H9 (cell line): ENCODE measurements around the gene ERCC6L2. TPM values are rescaled to one million over a fixed set of nuclear protein-coding genes. Genes with fewer than 3 reads are reported as not detected.

Experiments
- DNase-seq: peaks from one replicate; pipeline ENCODE4 v3.0.0-alpha.2; 2017
- H2AFZ ChIP-seq: one replicate; pipeline ENCODE4 v1.6.1; 2013; ENCODE audit warnings: mild to moderate bottlenecking, low read length, control low read depth, moderate library complexity
- H2AK5ac ChIP-seq: 2 replicates; pipeline ENCODE4 v1.6.1; 2013; ENCODE audit warnings: low read length, control low read depth, mixed read lengths; ENCODE audit not compliant: insufficient read length
- H2BK120ac ChIP-seq: one replicate; pipeline ENCODE4 v1.6.1; 2013; ENCODE audit warnings: low read depth, mild to moderate bottlenecking, low read length, control low read depth, inconsistent platforms; ENCODE audit not compliant: poor library complexity, severe bottlenecking
- H2BK12ac ChIP-seq: 2 replicates; pipeline ENCODE4 v1.6.1; 2013; ENCODE audit warnings: low read length, control low read depth, mixed read lengths, low read depth; ENCODE audit not compliant: insufficient read length
- H2BK15ac ChIP-seq: 2 replicates; pipeline ENCODE4 v1.6.1; 2013; ENCODE audit warnings: low read depth, low read length, control low read depth
- H2BK20ac ChIP-seq: one replicate; pipeline ENCODE4 v1.6.1; 2013; ENCODE audit warnings: low read depth, mild to moderate bottlenecking, low read length, control low read depth, inconsistent platforms; ENCODE audit not compliant: poor library complexity, severe bottlenecking
- H2BK5ac ChIP-seq: 2 replicates; pipeline ENCODE4 v1.6.1; 2013; ENCODE audit warnings: low read length, control low read depth, mixed read lengths; ENCODE audit not compliant: insufficient read length
- H3K14ac ChIP-seq: 2 replicates; pipeline ENCODE4 v1.6.1; 2013; ENCODE audit warnings: low read length, control low read depth; ENCODE audit not compliant: insufficient read depth
- H3K18ac ChIP-seq: 2 replicates; pipeline ENCODE4 v1.6.1; 2013; ENCODE audit warnings: low read depth, mild to moderate bottlenecking, mixed read lengths, low read length, control low read depth; ENCODE audit not compliant: insufficient read length
- H3K23ac ChIP-seq: 2 replicates; pipeline ENCODE4 v1.6.1; 2013; ENCODE audit warnings: low read length, control low read depth, mixed read lengths, low read depth; ENCODE audit not compliant: insufficient read length
- H3K23me2 ChIP-seq: 2 replicates; pipeline ENCODE4 v1.6.1; 2013; ENCODE audit warnings: low read depth, mild to moderate bottlenecking, mixed read lengths, low read length, control low read depth; ENCODE audit not compliant: insufficient read length, poor library complexity, severe bottlenecking
- H3K27ac ChIP-seq: 2 replicates; pipeline ENCODE4 v1.5.1; 2013; ENCODE audit warnings: low read length, control low read depth, mixed read lengths, low read depth; ENCODE audit not compliant: insufficient read length
- H3K27me3 ChIP-seq: 2 replicates; pipeline ENCODE4 v1.6.1; 2013; ENCODE audit warnings: low read length, control low read depth, inconsistent platforms; ENCODE audit not compliant: insufficient read depth
- H3K4ac ChIP-seq: 2 replicates; pipeline ENCODE4 v1.6.1; 2013; ENCODE audit warnings: low read depth, mild to moderate bottlenecking, control low read depth, inconsistent platforms, low read length, moderate library complexity
- H3K4me1 ChIP-seq: 2 replicates; pipeline ENCODE4 v1.6.1; 2013; ENCODE audit warnings: low read length, control low read depth, inconsistent platforms; ENCODE audit not compliant: insufficient read depth
- H3K4me2 ChIP-seq: 2 replicates; pipeline ENCODE4 v1.6.1; 2013; ENCODE audit warnings: low read length, control low read depth, mixed read lengths; ENCODE audit not compliant: insufficient read length, insufficient read depth
- H3K56ac ChIP-seq: 2 replicates; pipeline ENCODE4 v1.6.1; 2013; ENCODE audit warnings: low read depth, mild to moderate bottlenecking, mixed read lengths, low read length, control low read depth; ENCODE audit not compliant: insufficient read length
- H3K79me1 ChIP-seq: 2 replicates; pipeline ENCODE4 v1.6.1; 2013; ENCODE audit warnings: low read depth, mild to moderate bottlenecking, moderate library complexity, low read length, control low read depth, inconsistent platforms; ENCODE audit not compliant: insufficient read depth, poor library complexity, severe bottlenecking
- H3K79me2 ChIP-seq: 2 replicates; pipeline ENCODE4 v1.6.1; 2013; ENCODE audit warnings: low read length, control low read depth, inconsistent platforms; ENCODE audit not compliant: insufficient read depth
- H3K9ac ChIP-seq: 2 replicates; pipeline ENCODE4 v1.6.1; 2013; ENCODE audit warnings: low read length, control low read depth, mixed read lengths; ENCODE audit not compliant: insufficient read length; ENCODE audit errors: extremely low read depth
- H3K9me3 ChIP-seq: one replicate; pipeline ENCODE4 v1.6.1; 2013; ENCODE audit warnings: low read depth, low read length, inconsistent platforms; ENCODE audit not compliant: control insufficient read depth
- H3T11ph ChIP-seq: one replicate; pipeline ENCODE4 v1.6.1; 2013; ENCODE audit warnings: mild to moderate bottlenecking, low read length, control low read depth, inconsistent platforms
- H4K20me1 ChIP-seq: one replicate; pipeline ENCODE4 v1.6.1; 2013; ENCODE audit not compliant: control insufficient read depth, insufficient read length, insufficient read depth
- H4K5ac ChIP-seq: 2 replicates; pipeline ENCODE4 v1.6.1; 2013; ENCODE audit warnings: low read depth, mild to moderate bottlenecking, mixed read lengths, low read length, control low read depth; ENCODE audit not compliant: insufficient read length
- H4K8ac ChIP-seq: replicated peaks from 2 replicates; pipeline ENCODE4 v1.6.1; 2013; ENCODE audit warnings: low read length, control low read depth, mixed read lengths, low read depth; ENCODE audit not compliant: insufficient read length
- H4K91ac ChIP-seq: 2 replicates; pipeline ENCODE4 v1.6.1; 2013; ENCODE audit warnings: low read depth, mild to moderate bottlenecking, moderate library complexity, mixed read lengths, low read length, control low read depth; ENCODE audit not compliant: insufficient read length
- H3K27ac Mint-ChIP-seq, 3 experiments: 2 replicates in 2 of 3; 3 replicates in 1 of 3; pipeline ENCODE4 v1.8.0; 2020 to 2021; ENCODE audit warnings: mixed read lengths in 3 of 3, mild to moderate bottlenecking in 1 of 3, moderate library complexity in 1 of 3
- H3K27me3 Mint-ChIP-seq: 2 replicates; pipeline ENCODE4 v1.8.0; 2021; ENCODE audit warnings: low read depth, mild to moderate bottlenecking, moderate library complexity, mixed read lengths
- H3K36me3 Mint-ChIP-seq, 3 experiments: 2 replicates in 2 of 3; 3 replicates in 1 of 3; pipeline ENCODE4 v1.8.0; 2020 to 2021; ENCODE audit warnings: low read depth in 3 of 3, mixed read lengths in 3 of 3; ENCODE audit not compliant: insufficient read depth in 1 of 3
- H3K4me1 Mint-ChIP-seq, 2 experiments: 2 replicates each; pipeline ENCODE4 v1.8.0; 2020; ENCODE audit warnings: mixed read lengths in 2 of 2
- H3K4me3 Mint-ChIP-seq, 2 experiments: 2 replicates in 1 of 2; 3 replicates in 1 of 2; pipeline ENCODE4 v1.8.0; 2020 to 2021; ENCODE audit warnings: mild to moderate bottlenecking in 2 of 2, mixed read lengths in 2 of 2, moderate library complexity in 1 of 2
- H3K9me3 Mint-ChIP-seq, 2 experiments: 2 replicates in 1 of 2; 3 replicates in 1 of 2; pipeline ENCODE4 v1.8.0; 2020; ENCODE audit warnings: mild to moderate bottlenecking in 2 of 2, mixed read lengths in 2 of 2, moderate library complexity in 1 of 2
- CTCF ChIP-seq: fragments of 200-600 bp; sonication (generic); conservative IDR thresholded peaks from 3 replicates; pipeline ENCODE4 v1.8.0; 2021; ENCODE audit warnings: antibody characterized with exemption, mild to moderate bottlenecking
- WGBS: extraction: QIAGEN DNeasy Blood & Tissue Kit; methylation state at CpG from one replicate; pipeline ENCODE4 v1.1.7; 2013; ENCODE audit warnings: missing lambda C conversion rate, low lambda C conversion rate, mixed read lengths; ENCODE audit not compliant: insufficient read length; ENCODE audit errors: extremely low coverage; 5-methylcytosine and 5-hydroxymethylcytosine counted together
- total RNA-seq: library from RNA; stranded (reverse); gene quantifications from 2 replicates; pipeline ENCODE4 v1.2.1, GENCODE V29; 2021

The ERCC6L2 gene
- total RNA-seq, 1 experiment from 2014 or later, result 57.7 TPM

GRCh38 chr9:96014078-96014477 is 138.6 kb downstream of the ERCC6L2 start:
- H2AK5ac ChIP-seq, result no peak overlapping the region
- no peak overlapping the region for H4K8ac ChIP-seq

More at GRCh38 chr9:96014078-96014477, 138.6 kb downstream of the ERCC6L2 start:
- no peak overlapping the region for H3K56ac ChIP-seq
- H3K27me3 ChIP-seq, result no peaks in the 10 kb centered on the region
- no peak overlapping the region for H4K5ac ChIP-seq
- H3K4me1 ChIP-seq, result no peaks in the 10 kb centered on the region
- H2BK15ac ChIP-seq, result no peak overlapping the region
- H3K4me3 Mint-ChIP-seq, result no peak overlapping the region
- no peak overlapping the region for H3K14ac ChIP-seq
- no peak overlapping the region for H2BK20ac ChIP-seq
- no peak overlapping the region for H3K23ac ChIP-seq
- no peaks in the 10 kb centered on the region for H3K79me2 ChIP-seq
- no peaks in the 10 kb centered on the region for H3K79me1 ChIP-seq
- no peak overlapping the region for H2BK12ac ChIP-seq
- no peaks in the 10 kb centered on the region for H3K9me3 Mint-ChIP-seq
- H3K18ac ChIP-seq, result no peak overlapping the region
- no peak overlapping the region for H2BK120ac ChIP-seq
- no peaks in the 10 kb centered on the region for H3K9me3 ChIP-seq
- no peak overlapping the region for H2BK5ac ChIP-seq
- H3K4me1 Mint-ChIP-seq, result no peaks in the 10 kb centered on the region
- no peak overlapping the region for H2AFZ ChIP-seq
- no peak overlapping the region for H3K27ac ChIP-seq
- H3K4ac ChIP-seq, result no peak overlapping the region
- no CpG with 5 or more reads among the region's 6 CpGs for WGBS
- H3K27me3 Mint-ChIP-seq, result peaks cover 8% of the 10 kb centered on the region
- H4K91ac ChIP-seq, result no peak overlapping the region
- no peaks in the 10 kb centered on the region for H3K23me2 ChIP-seq
- H3T11ph ChIP-seq, result no peak overlapping the region
- no peak overlapping the region for H3K4me2 ChIP-seq
- peaks cover 2 to 12% (median 8%) of the 10 kb centered on the region in 3 experiments; a peak in 5 of 7 replicates for H3K36me3 Mint-ChIP-seq
- no peaks in the 10 kb centered on the region for H4K20me1 ChIP-seq
- no peak for DNase-seq
- H3K9ac ChIP-seq, result no peak overlapping the region
- no peak overlapping the region for H3K27ac Mint-ChIP-seq
- no peak for TF ChIP-seq CTCF
